WTC11 (cell line): Measurements from ENCODE around the gene TREML1. TPM values are rescaled to one million over a fixed set of nuclear protein-coding genes. Genes with fewer than 3 reads are reported as not detected.

ENCODE experiments used
- ATAC-seq: fragments of 200-7000 bp; cut with Tn5 transposase; 2 replicates; pipeline ENCODE4 v1.10.0; 2021; ENCODE audit warnings: mild to moderate bottlenecking, moderate library complexity
- CTCF ChIA-PET: fragments of 300-600 bp; sonication (Branson Sonifier 250); formaldehyde crosslinking; loops from one replicate; lab custom pipeline; 2021; ENCODE audit warnings: antibody characterized with exemption; lab: Charles Lee
- POLR2A ChIA-PET: fragments of 350-600 bp; sonication (Branson Sonifier 250); formaldehyde crosslinking; loops from one replicate; lab custom pipeline; 2021; ENCODE audit warnings: antibody characterized with exemption; lab: Charles Lee
- DNase-seq: peaks from one replicate; pipeline ENCODE4 v3.0.0; 2021; ENCODE audit warnings: low spot score
- H3K27ac Mint-ChIP-seq: 2 replicates; pipeline ENCODE4 v1.8.0; 2021; ENCODE audit warnings: mixed read lengths
- H3K27me3 Mint-ChIP-seq: 2 replicates; pipeline ENCODE4 v1.8.0; 2021; ENCODE audit warnings: low read depth, mild to moderate bottlenecking, moderate library complexity, mixed read lengths
- H3K36me3 Mint-ChIP-seq: 2 replicates; pipeline ENCODE4 v1.8.0; 2021; ENCODE audit warnings: mixed read lengths
- H3K4me1 Mint-ChIP-seq: 2 replicates; pipeline ENCODE4 v1.8.0; 2022; ENCODE audit warnings: mixed read lengths
- H3K4me3 Mint-ChIP-seq: 2 replicates; pipeline ENCODE4 v1.8.0; 2021; ENCODE audit warnings: mild to moderate bottlenecking, moderate library complexity, mixed read lengths
- H3K9me3 Mint-ChIP-seq: 2 replicates; pipeline ENCODE4 v1.8.0; 2021; ENCODE audit warnings: mixed read lengths
- AR ChIP-seq: fragments of 250-450 bp; sonication (Bioruptor Pico); IDR thresholded peaks from 2 replicates; pipeline ENCODE4 v1.9.0; 2021; ENCODE audit warnings: mild to moderate bottlenecking
- ATF2 ChIP-seq: sonication (generic); formaldehyde crosslinking; IDR thresholded peaks from 2 replicates; pipeline ENCODE4 v1.8.1; 2022; ENCODE audit warnings: low read depth, missing genetic modification reagents, borderline replicate concordance
- CREB1 ChIP-seq: sonication (generic); formaldehyde crosslinking; IDR thresholded peaks from 2 replicates; pipeline ENCODE4 v1.8.0; 2023; ENCODE audit warnings: mild to moderate bottlenecking, missing genetic modification reagents
- ESRRA ChIP-seq: sonication (generic); formaldehyde crosslinking; IDR thresholded peaks from 2 replicates; pipeline ENCODE4 v1.8.1; 2022; ENCODE audit warnings: mild to moderate bottlenecking, missing genetic modification reagents, borderline replicate concordance
- PRDM15 ChIP-seq: sonication (generic); formaldehyde crosslinking; IDR thresholded peaks from 2 replicates; pipeline ENCODE4 v1.8.0; 2022; ENCODE audit warnings: missing genetic modification reagents
- RELA ChIP-seq: sonication (generic); formaldehyde crosslinking; IDR thresholded peaks from 2 replicates; pipeline ENCODE4 v1.8.1; 2022; ENCODE audit warnings: missing genetic modification reagents, mild to moderate bottlenecking, borderline replicate concordance
- TEAD1 ChIP-seq: sonication (generic); formaldehyde crosslinking; IDR thresholded peaks from 2 replicates; pipeline ENCODE4 v1.8.0; 2022; ENCODE audit warnings: mild to moderate bottlenecking, missing genetic modification reagents
- USF1 ChIP-seq: sonication (generic); formaldehyde crosslinking; IDR thresholded peaks from 2 replicates; pipeline ENCODE4 v1.8.0; 2022; ENCODE audit warnings: mild to moderate bottlenecking, missing genetic modification reagents
- USF2 ChIP-seq: sonication (generic); formaldehyde crosslinking; IDR thresholded peaks from 2 replicates; pipeline ENCODE4 v1.8.1; 2023; ENCODE audit warnings: mild to moderate bottlenecking, missing genetic modification reagents, moderate library complexity
- ZBTB43 ChIP-seq: sonication (generic); formaldehyde crosslinking; IDR thresholded peaks from 2 replicates; pipeline ENCODE4 v1.8.1; 2023; ENCODE audit warnings: mild to moderate bottlenecking, missing genetic modification reagents
- ZNF423 ChIP-seq: fragments of 250-450 bp; sonication (Bioruptor Pico); IDR thresholded peaks from 2 replicates; pipeline ENCODE4 v2.1.2; 2022; ENCODE audit warnings: mild to moderate bottlenecking, moderate library complexity
- ZNF425 ChIP-seq: fragments of 250-450 bp; sonication (Bioruptor Pico); conservative IDR thresholded peaks from 2 replicates; pipeline ENCODE4 v1.9.0; 2021; ENCODE audit warnings: mild to moderate bottlenecking
- ZNF512 ChIP-seq: sonication (generic); formaldehyde crosslinking; IDR thresholded peaks from 2 replicates; pipeline ENCODE4 v1.8.1; 2022; ENCODE audit warnings: missing genetic modification reagents, borderline replicate concordance
- ZNF532 ChIP-seq: fragments of 250-450 bp; sonication (Bioruptor Pico); IDR thresholded peaks from 2 replicates; pipeline ENCODE4 v1.9.0; 2021; ENCODE audit warnings: mild to moderate bottlenecking, borderline replicate concordance
- total RNA-seq: library from RNA; stranded (reverse); gene quantifications from 3 replicates; pipeline ENCODE4 v1.2.3, GENCODE V29; 2021

TREML1 gene
- total RNA-seq, 1 experiment from 2014 or later = not detected

- TF ChIP-seq CREB1 (CRISPR knock-in tag) (no peak), USF2 (CRISPR knock-in tag) (no peak), ATF2 (CRISPR knock-in tag) (no peak), ZNF532 (no peak), ZBTB43 (no peak), ZNF512 (CRISPR knock-in tag) (no peak)
- no peak overlapping the region for H3K27ac Mint-ChIP-seq
- ATAC-seq (no peak), DNase-seq (no peak)
- no peaks in the 10 kb centered on the region for H3K27me3 Mint-ChIP-seq
- H3K4me1 Mint-ChIP-seq = peaks cover 16% of the 10 kb centered on the region
- ChIA-PET CTCF (interaction anchor here (0.7 to 5.2 kb wide), 2 partner anchors 17 to 251 kb away, joined by 3 to 24 read pairs; no protein-coding TSS in a partner anchor), POLR2A (no interaction called here)
- no peaks in the 10 kb centered on the region for H3K9me3 Mint-ChIP-seq
- no peak overlapping the region for H3K4me3 Mint-ChIP-seq
- H3K36me3 Mint-ChIP-seq = no peaks in the 10 kb centered on the region
These were observed 20.9 kb upstream of the TREML1 start for GRCh38 chr6:41175084-41175483.

- Mint-ChIP-seq H3K9me3 (no peaks in the 10 kb centered on the region), H3K4me3 (no peak overlapping the region)
- no peak for DNase-seq
- TF ChIP-seq RELA (CRISPR knock-in tag) = no peak
- TF ChIP-seq USF1 (CRISPR knock-in tag) = no peak
- no peak for TF ChIP-seq ZNF423 (CRISPR knock-in tag)
- no peak for TF ChIP-seq PRDM15 (CRISPR knock-in tag)
- TF ChIP-seq AR (CRISPR knock-in tag) = no peak
- no peak for TF ChIP-seq TEAD1
- TF ChIP-seq ZNF425 (CRISPR knock-in tag) = no peak
- TF ChIP-seq ESRRA (CRISPR knock-in tag) = no peak
These were observed 20.5 kb upstream of the TREML1 start for GRCh38 chr6:41174610-41175009.

More at GRCh38 chr6:41174610-41175009, 20.5 kb upstream of the TREML1 start:
- Mint-ChIP-seq H3K27me3 (no peaks in the 10 kb centered on the region), H3K27ac (no peak overlapping the region), H3K36me3 (no peaks in the 10 kb centered on the region), H3K4me1 (peaks cover 16% of the 10 kb centered on the region)
- no peak for ATAC-seq
- ChIA-PET CTCF (no interaction called here), POLR2A (interaction anchor here (0.6 kb wide), 1 partner anchor 64 kb away, joined by 4 read pairs; no protein-coding TSS in a partner anchor)
